Esophagus muscularis mucosa (tissue), 4 donors: ENCODE data around the gene FAS.

ENCODE experiments used
- EP300 ChIP-seq: sonication (generic); formaldehyde crosslinking; IDR thresholded peaks from one replicate; pipeline ENCODE4 v1.6.1; 2017; ENCODE audit warnings: antibody characterized with exemption
- POLR2A ChIP-seq: fragments of 450-650 bp; IDR thresholded peaks from one replicate; pipeline ENCODE4 v1.6.1; 2017; ENCODE audit warnings: antibody characterized with exemption, moderate library complexity, mild to moderate bottlenecking, low read depth
- POLR2AphosphoS5 ChIP-seq, 2 donors: sonication (generic); formaldehyde crosslinking; IDR thresholded peaks; one replicate each; pipeline ENCODE4 v1.6.1; 2017; ENCODE audit warnings: antibody characterized with exemption in 2 of 2
- TF ChIP-seq, protein P1 (sequence below), 3 experiments: fragments of 200-600 bp in 2 of 3; fragments of 450-650 bp in 1 of 3; sonication (generic) in 2 of 3; IDR thresholded peaks; one replicate each; pipeline ENCODE4 v1.5.1; 2017 to 2019; ENCODE audit warnings: antibody characterized with exemption in 3 of 3, mild to moderate bottlenecking in 2 of 3, moderate library complexity in 1 of 3

DNA sequence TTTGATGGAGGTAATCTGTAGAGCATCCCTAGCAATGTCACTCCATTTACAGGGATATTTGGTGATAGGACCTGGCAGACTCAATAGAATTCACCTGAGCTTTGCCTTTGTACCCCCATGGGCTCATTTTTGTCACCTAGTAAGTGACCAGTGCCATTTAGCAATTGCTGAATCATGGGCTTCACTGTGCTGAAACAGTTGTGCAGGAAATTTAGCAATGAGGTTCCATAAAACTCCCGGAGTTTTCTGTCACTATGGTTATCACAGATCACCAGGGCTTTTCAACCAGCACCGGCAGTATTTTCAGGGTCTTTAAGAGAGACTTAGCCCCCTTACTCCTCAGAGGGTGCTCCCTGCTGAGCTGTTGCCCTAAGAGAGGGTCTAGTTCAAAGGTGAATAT, 40.2 kb downstream of the FAS start:
- TF ChIP-seq, protein P1, sequence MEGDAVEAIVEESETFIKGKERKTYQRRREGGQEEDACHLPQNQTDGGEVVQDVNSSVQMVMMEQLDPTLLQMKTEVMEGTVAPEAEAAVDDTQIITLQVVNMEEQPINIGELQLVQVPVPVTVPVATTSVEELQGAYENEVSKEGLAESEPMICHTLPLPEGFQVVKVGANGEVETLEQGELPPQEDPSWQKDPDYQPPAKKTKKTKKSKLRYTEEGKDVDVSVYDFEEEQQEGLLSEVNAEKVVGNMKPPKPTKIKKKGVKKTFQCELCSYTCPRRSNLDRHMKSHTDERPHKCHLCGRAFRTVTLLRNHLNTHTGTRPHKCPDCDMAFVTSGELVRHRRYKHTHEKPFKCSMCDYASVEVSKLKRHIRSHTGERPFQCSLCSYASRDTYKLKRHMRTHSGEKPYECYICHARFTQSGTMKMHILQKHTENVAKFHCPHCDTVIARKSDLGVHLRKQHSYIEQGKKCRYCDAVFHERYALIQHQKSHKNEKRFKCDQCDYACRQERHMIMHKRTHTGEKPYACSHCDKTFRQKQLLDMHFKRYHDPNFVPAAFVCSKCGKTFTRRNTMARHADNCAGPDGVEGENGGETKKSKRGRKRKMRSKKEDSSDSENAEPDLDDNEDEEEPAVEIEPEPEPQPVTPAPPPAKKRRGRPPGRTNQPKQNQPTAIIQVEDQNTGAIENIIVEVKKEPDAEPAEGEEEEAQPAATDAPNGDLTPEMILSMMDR (IDR thresholded peaks at IDR 0.05), result no peak
- TF ChIP-seq POLR2AphosphoS5 (IDR thresholded peaks at IDR 0.05) (no peak), EP300 (no peak), POLR2A (no peak)
